ENCODE results near the gene SLC37A4. TPM values are rescaled to one million over a fixed set of nuclear protein-coding genes. Genes with fewer than 3 reads are reported as not detected.

The SLC37A4 gene
- total RNA-seq, 1 experiment from 2014 or later: 54.5 TPM

- TF ChIP-seq ATF6 (CRISPR knock-in tag; IDR thresholded peaks at IDR 0.05) (no peak), NFYB (CRISPR knock-in tag; conservative IDR thresholded peaks at IDR 0.05; ENCODE audit: low read depth) (no peak), ZNF416 (CRISPR knock-in tag; IDR thresholded peaks at IDR 0.05) (no peak), STAT6 (CRISPR knock-in tag; conservative IDR thresholded peaks at IDR 0.05; ENCODE audit: low read depth) (no peak)
These were observed 19.1 kb downstream of the SLC37A4 start (continued) for GRCh38 chr11:119011476-119012053.

GRCh38 chr11:119006656-119007055 is 24.0 kb downstream of the SLC37A4 start:
- no peaks in the 10 kb centered on the region for H3K9me3 Mint-ChIP-seq
- H3K36me3 Mint-ChIP-seq: peaks cover 47% of the 10 kb centered on the region
- no peaks in the 10 kb centered on the region for H3K27me3 Mint-ChIP-seq (ENCODE audit: low read depth)
- no peak overlapping the region for H3K4me3 Mint-ChIP-seq
- no peaks in the 10 kb centered on the region for H3K4me1 Mint-ChIP-seq
- TF ChIP-seq ZSCAN18 (CRISPR knock-in tag; IDR thresholded peaks at IDR 0.05): no peak
- TF ChIP-seq ZBTB21 (CRISPR knock-in tag; IDR thresholded peaks at IDR 0.05; ENCODE audit: borderline replicate concordance): no peak
- TF ChIP-seq NR2C2 (CRISPR knock-in tag; IDR thresholded peaks at IDR 0.05): no peak
- TF ChIP-seq AR (CRISPR knock-in tag; IDR thresholded peaks at IDR 0.05): no peak
- TF ChIP-seq ZNF263 (CRISPR knock-in tag; IDR thresholded peaks at IDR 0.05; ENCODE audit: low read depth): no peak
- TF ChIP-seq MXD4 (CRISPR knock-in tag; IDR thresholded peaks at IDR 0.05; ENCODE audit: borderline replicate concordance): no peak
- no peak for TF ChIP-seq ATF2 (CRISPR knock-in tag; IDR thresholded peaks at IDR 0.05; ENCODE audit: borderline replicate concordance, low read depth)
- CTCF ChIA-PET: no interaction called here
- POLR2A ChIA-PET: no interaction called here
- no peak for ATAC-seq
- peak overlapping the region; percentile 19; the same call in 1 of the 2 replicates for H3K27ac Mint-ChIP-seq
- DNase-seq (ENCODE audit: low spot score): no peak

- ChIA-PET POLR2A (no interaction called here), CTCF (no interaction called here)
- Mint-ChIP-seq H3K4me3 (no peak overlapping the region), H3K36me3 (peaks cover 42% of the 10 kb centered on the region), H3K9me3 (no peaks in the 10 kb centered on the region), H3K4me1 (peaks cover 26% of the 10 kb centered on the region), H3K27ac (peak overlapping the region; percentile 12; the same call in 1 of the 2 replicates), H3K27me3 (ENCODE audit: low read depth) (no peaks in the 10 kb centered on the region)
- ATAC-seq: no peak
- DNase-seq (ENCODE audit: low spot score): no peak
- TF ChIP-seq ZNF425 (CRISPR knock-in tag; conservative IDR thresholded peaks at IDR 0.05) (no peak), IRF2 (CRISPR knock-in tag; IDR thresholded peaks at IDR 0.05; ENCODE audit: borderline replicate concordance, low read depth) (no peak), CREB1 (CRISPR knock-in tag; IDR thresholded peaks at IDR 0.05) (no peak), ZBTB21 (CRISPR knock-in tag; IDR thresholded peaks at IDR 0.05; ENCODE audit: borderline replicate concordance) (no peak), ZNF219 (CRISPR knock-in tag; IDR thresholded peaks at IDR 0.05; ENCODE audit: borderline replicate concordance) (no peak), EMX1 (CRISPR knock-in tag; IDR thresholded peaks at IDR 0.05) (no peak), E2F5 (CRISPR knock-in tag; IDR thresholded peaks at IDR 0.05) (no peak), ZNF263 (CRISPR knock-in tag; IDR thresholded peaks at IDR 0.05; ENCODE audit: low read depth) (no peak), ZNF416 (CRISPR knock-in tag; IDR thresholded peaks at IDR 0.05) (no peak)
These were observed 29.8 kb downstream of the SLC37A4 start for GRCh38 chr11:119000906-119001305.
